ENCODE data around the gene EIF4G3.

GRCh38 chr1:20972855-20973254, 203.8 kb downstream of the EIF4G3 start:
- TF ChIP-seq POLR2A (IDR thresholded peaks at IDR 0.05) (no peak), CTCF (IDR thresholded peaks at IDR 0.05) (no peak)
